ENCODE results near the gene MYO16. TPM values are rescaled to one million over a fixed set of nuclear protein-coding genes. Genes with fewer than 3 reads are reported as not detected.

The MYO16 gene
- total RNA-seq, 1 experiment from 2014 or later, result 0.49 TPM

DNA sequence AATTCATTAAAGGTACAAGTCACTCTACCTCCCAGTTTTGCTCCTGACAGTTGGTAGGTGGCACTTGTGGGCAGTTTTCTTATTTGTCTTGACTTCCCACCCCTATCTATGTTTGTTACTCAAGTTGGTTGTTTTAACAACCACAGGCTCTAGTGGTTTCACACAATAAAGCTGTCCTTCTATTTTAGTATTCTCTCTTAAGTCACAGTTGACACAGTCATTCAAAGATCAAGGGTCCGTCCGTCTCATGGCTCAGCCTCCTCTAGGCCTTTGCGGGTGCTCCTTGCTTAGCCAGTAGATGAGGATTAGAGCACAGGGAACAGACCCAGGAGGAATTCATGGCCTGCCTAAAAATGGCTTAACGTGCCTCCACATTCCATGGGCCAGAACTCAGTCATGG, 583.2 kb downstream of the MYO16 start:
- Histone ChIP-seq H3K4me3 (ENCODE audit: low read depth, low read length, poor library complexity, severe bottlenecking) (no peak overlapping the region), H3K36me3 (ENCODE audit: insufficient read depth, low read length, poor library complexity, severe bottlenecking) (no peaks in the 10 kb centered on the region), H3K27ac (ENCODE audit: low read depth, low read length, poor library complexity, severe bottlenecking) (no peak overlapping the region), H3K9me3 (ENCODE audit: low read depth, low read length, poor library complexity, severe bottlenecking) (no peaks in the 10 kb centered on the region), H3K4me1 (ENCODE audit: insufficient read depth, low read length, poor library complexity, severe bottlenecking) (no peaks in the 10 kb centered on the region), H3K27me3 (replicated peaks; ENCODE audit: insufficient read depth, low read depth, low read length, poor library complexity) (no peaks in the 10 kb centered on the region)
- POLR2A ChIA-PET (ENCODE audit: low non-redundant PET), result no interaction called here
- DNase-seq (ENCODE audit: low spot score), result no peak
- intact Hi-C loops (cut with micrococcal nuclease; ENCODE audit: unreplicated experiment), result no loop called here
- TF ChIP-seq EZH2 (IDR thresholded peaks at IDR 0.05; ENCODE audit: borderline replicate concordance, low read depth, low read length, poor library complexity, severe bottlenecking), result no peak
- TF ChIP-seq, protein P1, sequence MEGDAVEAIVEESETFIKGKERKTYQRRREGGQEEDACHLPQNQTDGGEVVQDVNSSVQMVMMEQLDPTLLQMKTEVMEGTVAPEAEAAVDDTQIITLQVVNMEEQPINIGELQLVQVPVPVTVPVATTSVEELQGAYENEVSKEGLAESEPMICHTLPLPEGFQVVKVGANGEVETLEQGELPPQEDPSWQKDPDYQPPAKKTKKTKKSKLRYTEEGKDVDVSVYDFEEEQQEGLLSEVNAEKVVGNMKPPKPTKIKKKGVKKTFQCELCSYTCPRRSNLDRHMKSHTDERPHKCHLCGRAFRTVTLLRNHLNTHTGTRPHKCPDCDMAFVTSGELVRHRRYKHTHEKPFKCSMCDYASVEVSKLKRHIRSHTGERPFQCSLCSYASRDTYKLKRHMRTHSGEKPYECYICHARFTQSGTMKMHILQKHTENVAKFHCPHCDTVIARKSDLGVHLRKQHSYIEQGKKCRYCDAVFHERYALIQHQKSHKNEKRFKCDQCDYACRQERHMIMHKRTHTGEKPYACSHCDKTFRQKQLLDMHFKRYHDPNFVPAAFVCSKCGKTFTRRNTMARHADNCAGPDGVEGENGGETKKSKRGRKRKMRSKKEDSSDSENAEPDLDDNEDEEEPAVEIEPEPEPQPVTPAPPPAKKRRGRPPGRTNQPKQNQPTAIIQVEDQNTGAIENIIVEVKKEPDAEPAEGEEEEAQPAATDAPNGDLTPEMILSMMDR (conservative IDR thresholded peaks at IDR 0.05; ENCODE audit: low read depth, low read length), result no peak
- no TSS peak for BruUV-seq (replicated peaks)
- CTCF ChIA-PET, result no interaction called here

DNA sequence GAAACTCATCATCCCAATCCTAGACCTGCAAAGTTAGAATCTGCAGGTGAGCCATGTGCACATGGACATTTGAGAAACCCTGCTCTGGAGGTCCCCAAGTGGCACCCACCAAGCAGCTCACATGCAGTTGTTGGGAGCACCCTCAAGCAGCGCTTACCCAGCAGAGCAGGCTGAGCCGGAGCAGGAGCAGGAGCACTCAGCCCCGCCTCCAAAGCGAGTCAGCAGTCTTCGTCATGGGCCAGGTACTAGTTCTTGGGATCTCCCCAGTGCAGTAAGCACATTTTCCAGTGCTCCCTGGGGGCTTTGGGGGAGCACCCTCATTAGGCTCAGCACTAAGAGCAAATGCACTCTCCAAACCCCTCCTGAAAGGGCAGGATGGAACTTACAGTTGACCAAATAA, 584.3 kb downstream of the MYO16 start:
- Histone ChIP-seq H3K4me3 (ENCODE audit: low read depth, low read length, poor library complexity, severe bottlenecking) (no peak overlapping the region), H3K9me3 (ENCODE audit: low read depth, low read length, poor library complexity, severe bottlenecking) (no peaks in the 10 kb centered on the region), H3K27ac (ENCODE audit: low read depth, low read length, poor library complexity, severe bottlenecking) (no peak overlapping the region), H3K36me3 (ENCODE audit: insufficient read depth, low read length, poor library complexity, severe bottlenecking) (no peaks in the 10 kb centered on the region), H3K4me1 (ENCODE audit: insufficient read depth, low read length, poor library complexity, severe bottlenecking) (no peaks in the 10 kb centered on the region), H3K27me3 (replicated peaks; ENCODE audit: insufficient read depth, low read depth, low read length, poor library complexity) (no peaks in the 10 kb centered on the region)
- no TSS peak for BruUV-seq (replicated peaks)
- ChIA-PET CTCF (no interaction called here), POLR2A (ENCODE audit: low non-redundant PET) (no interaction called here)
- intact Hi-C loops (cut with micrococcal nuclease; ENCODE audit: unreplicated experiment), result no loop called here
- no peak for DNase-seq (ENCODE audit: low spot score)
- TF ChIP-seq, protein P1 (conservative IDR thresholded peaks at IDR 0.05; ENCODE audit: low read depth, low read length), result no peak
- TF ChIP-seq EZH2 (IDR thresholded peaks at IDR 0.05; ENCODE audit: borderline replicate concordance, low read depth, low read length, poor library complexity, severe bottlenecking), result no peak

DNA sequence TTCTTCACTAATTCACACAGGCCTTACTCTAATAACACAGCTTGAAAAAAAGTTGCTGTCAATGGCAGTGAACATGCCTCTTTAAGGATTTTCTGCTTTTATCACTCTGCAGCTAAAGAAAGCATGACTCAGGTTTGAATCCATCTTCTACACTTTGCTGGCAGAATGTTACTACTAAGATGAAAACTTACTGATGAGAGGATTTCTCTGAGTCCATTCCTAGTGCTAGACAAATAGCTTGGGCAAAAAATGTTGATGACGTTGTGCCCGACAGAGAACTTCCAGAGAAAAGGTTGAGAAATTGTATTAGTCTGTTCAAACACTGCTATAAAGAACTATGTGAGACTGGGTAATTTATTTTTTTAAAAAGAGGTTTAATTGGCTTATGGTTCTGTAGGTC, 585.0 kb downstream of the MYO16 start:
- no peak for TF ChIP-seq EZH2 (IDR thresholded peaks at IDR 0.05; ENCODE audit: borderline replicate concordance, low read depth, low read length, poor library complexity, severe bottlenecking)
- TF ChIP-seq, protein P1 (conservative IDR thresholded peaks at IDR 0.05; ENCODE audit: low read depth, low read length), result no peak
- Histone ChIP-seq H3K36me3 (ENCODE audit: insufficient read depth, low read length, poor library complexity, severe bottlenecking) (no peaks in the 10 kb centered on the region), H3K27ac (ENCODE audit: low read depth, low read length, poor library complexity, severe bottlenecking) (no peak overlapping the region), H3K4me1 (ENCODE audit: insufficient read depth, low read length, poor library complexity, severe bottlenecking) (no peaks in the 10 kb centered on the region), H3K27me3 (replicated peaks; ENCODE audit: insufficient read depth, low read depth, low read length, poor library complexity) (no peaks in the 10 kb centered on the region), H3K9me3 (ENCODE audit: low read depth, low read length, poor library complexity, severe bottlenecking) (no peaks in the 10 kb centered on the region), H3K4me3 (ENCODE audit: low read depth, low read length, poor library complexity, severe bottlenecking) (no peak overlapping the region)
- intact Hi-C loops (cut with micrococcal nuclease; ENCODE audit: unreplicated experiment), result no loop called here
- ChIA-PET POLR2A (ENCODE audit: low non-redundant PET) (no interaction called here), CTCF (no interaction called here)
- no TSS peak for BruUV-seq (replicated peaks)
- no peak for DNase-seq (ENCODE audit: low spot score)
